ENCODE results near the gene ZCCHC14. TPM values are rescaled to one million over a fixed set of nuclear protein-coding genes. Genes with fewer than 3 reads are reported as not detected.
A peak's percentile ranks its signal among the peaks of the same experiment; 100 is the strongest.
"Not testable (repeated sequence)": the region's sequence is repeated elsewhere in the genome, so short reads cannot be mapped to it uniquely, and the experiment has no call there.

Gene ZCCHC14
- total and polyA plus RNA-seq, 2 of the 8 experiments (the other 6 are each of a cell fraction or from before 2014, with no cell fraction given), result 8.2 to 28.2 TPM

DNA sequence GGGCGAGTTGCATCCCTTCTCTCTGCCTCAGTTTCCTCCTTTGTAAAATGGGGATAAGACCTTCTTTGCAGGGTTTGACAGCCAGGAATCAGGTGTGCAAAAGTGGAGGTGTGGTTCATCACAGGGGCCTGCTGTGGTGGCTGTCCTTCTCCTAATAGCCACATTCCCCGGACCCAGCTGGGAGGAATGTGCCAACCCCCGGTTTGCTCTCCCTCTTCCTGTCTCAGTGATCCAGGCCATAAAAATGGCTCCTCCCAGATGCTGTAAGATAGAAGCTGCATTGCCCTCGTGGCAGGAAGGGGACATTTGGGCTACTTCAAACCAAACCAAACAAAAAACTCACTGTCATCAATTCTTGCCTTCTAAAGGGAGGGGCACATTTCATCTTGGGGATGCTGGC, 26.3 kb upstream of the ZCCHC14 start:
- peak; percentile 50; the same call in 1 of the 2 replicates for TF ChIP-seq TEAD4 (IDR thresholded peaks at IDR 0.05; ENCODE audit: low read depth, low read length)
- FAIRE-seq; H2AK5ac ChIP-seq (ENCODE audit: low read depth, low read length); H3K18ac ChIP-seq (ENCODE audit: extremely low read depth, low read length); H3K4me3 ChIP-seq (ENCODE audit: extremely low read depth in 1 of 4, insufficient read depth in 2 of 4, low read depth in 3 of 4, low read length in 4 of 4); H3K23me2 ChIP-seq (ENCODE audit: low read depth, low read length); H2BK15ac ChIP-seq (ENCODE audit: low read length); H3K27ac ChIP-seq (ENCODE audit: low read depth, low read length); H4K5ac ChIP-seq (ENCODE audit: insufficient read length, low read depth, low read length); H3K4me1 ChIP-seq (replicated peaks in 1 of 4; ENCODE audit: control insufficient read depth in 3 of 4, insufficient read depth in 4 of 4, low read length in 3 of 4); H3K79me1 ChIP-seq (ENCODE audit: low read depth, low read length); H3K23ac ChIP-seq (ENCODE audit: insufficient read length); H4K20me1 ChIP-seq (replicated peaks in 1 of 2; ENCODE audit: control insufficient read depth in 1 of 2, insufficient read depth in 2 of 2, low read length in 2 of 2); H3K56ac ChIP-seq (replicated peaks; ENCODE audit: insufficient read length, low read depth, low read length); H3K4me2 ChIP-seq (ENCODE audit: insufficient read depth in 1 of 2, low read depth in 2 of 2, low read length in 2 of 2); H3K27me3 ChIP-seq (replicated peaks in 1 of 4; ENCODE audit: control insufficient read depth in 3 of 4, extremely low read depth in 1 of 4, insufficient read depth in 3 of 4, low read length in 3 of 4); H2BK20ac ChIP-seq (ENCODE audit: low read length); H2BK120ac ChIP-seq (replicated peaks; ENCODE audit: low read depth, low read length); H3K14ac ChIP-seq (ENCODE audit: insufficient read length); H4K8ac ChIP-seq (ENCODE audit: extremely low read depth, insufficient read depth, low read length); H3K4ac ChIP-seq (replicated peaks; ENCODE audit: insufficient read length, low read depth, low read length); H4K91ac ChIP-seq (replicated peaks; ENCODE audit: insufficient read length, low read length); H3K79me2 ChIP-seq (ENCODE audit: control insufficient read depth in 1 of 2, insufficient read depth in 2 of 2, low read length in 2 of 2); H3K9ac ChIP-seq (replicated peaks in 1 of 4; ENCODE audit: extremely low read depth in 1 of 4, low read depth in 3 of 4, low read length in 3 of 4); POLR2A ChIA-PET (ENCODE audit: partially characterized antibody); H2AFZ ChIP-seq (ENCODE audit: low read length); H2BK12ac ChIP-seq (ENCODE audit: low read depth, low read length); H2BK5ac ChIP-seq (ENCODE audit: low read depth, low read length); DNase-seq (ENCODE audit: low read depth in 1 of 2, low spot score in 2 of 2); H3K36me3 ChIP-seq (ENCODE audit: control insufficient read depth in 2 of 4, insufficient read depth in 4 of 4, low read length in 3 of 4); H3K9me3 ChIP-seq (ENCODE audit: insufficient read depth in 2 of 2, low read depth in 1 of 2, low read length in 1 of 2): not testable (repeated sequence)
- 74% methylated on average over 4 of the region's 4 CpGs; no CpG with 5 or more reads in 1 of the 2 experiments for WGBS, 2 experiments (ENCODE audit: extremely low coverage in 1 of 2, insufficient coverage in 1 of 2, insufficient read length in 1 of 2, insufficient replicate concordance in 2 of 2, low coverage in 1 of 2, low lambda C conversion rate in 2 of 2, missing lambda C conversion rate in 1 of 2)
- CTCF ChIA-PET (ENCODE audit: partially characterized antibody), result interaction anchor here (1.2 to 3.5 kb wide), 2 partner anchors 16 to 52 kb away, joined by 3 to 11 read pairs; no protein-coding TSS in a partner anchor

DNA sequence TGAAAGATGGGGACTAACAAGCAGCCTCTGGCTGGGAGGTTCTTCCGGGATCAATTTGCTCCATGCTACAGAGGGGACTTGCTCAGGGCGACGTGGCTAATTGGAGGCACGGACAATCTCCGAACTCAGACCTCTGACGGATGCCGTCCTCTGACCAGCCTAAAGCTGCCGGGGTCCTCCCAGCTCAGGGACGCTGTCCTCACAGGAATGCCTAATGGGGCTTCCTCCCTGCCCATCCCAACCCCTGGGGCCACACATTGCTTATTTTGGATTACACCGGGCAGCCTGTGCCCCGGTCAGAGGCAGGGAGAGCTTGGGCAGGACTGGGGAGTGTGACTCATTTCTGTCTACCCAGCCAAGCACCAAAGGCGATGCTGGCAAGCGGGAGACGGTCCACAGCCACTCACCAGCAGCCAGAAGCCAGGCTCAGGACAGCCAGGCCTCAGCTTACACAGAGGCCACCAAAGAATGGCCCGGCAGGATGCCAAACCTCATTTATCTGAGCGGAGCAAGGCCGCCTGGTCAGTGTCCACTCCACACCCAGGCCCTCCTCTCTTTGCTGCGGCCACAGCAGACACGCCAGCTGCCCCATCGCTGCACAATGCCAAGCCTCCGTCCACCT, 25.7 kb upstream of the ZCCHC14 start:
- H3K14ac ChIP-seq (ENCODE audit: insufficient read length); H3K9me3 ChIP-seq (ENCODE audit: insufficient read depth in 2 of 2, low read depth in 1 of 2, low read length in 1 of 2); H3K4me3 ChIP-seq (ENCODE audit: extremely low read depth in 1 of 4, insufficient read depth in 2 of 4, low read depth in 3 of 4, low read length in 4 of 4); FAIRE-seq; H3K4ac ChIP-seq (replicated peaks; ENCODE audit: insufficient read length, low read depth, low read length); H2BK5ac ChIP-seq (ENCODE audit: low read depth, low read length); POLR2A ChIA-PET (ENCODE audit: partially characterized antibody); H2BK20ac ChIP-seq (ENCODE audit: low read length); H3K36me3 ChIP-seq (ENCODE audit: control insufficient read depth in 2 of 4, insufficient read depth in 4 of 4, low read length in 3 of 4); H3K79me2 ChIP-seq (ENCODE audit: control insufficient read depth in 1 of 2, insufficient read depth in 2 of 2, low read length in 2 of 2); H2AFZ ChIP-seq (ENCODE audit: low read length); H4K8ac ChIP-seq (ENCODE audit: extremely low read depth, insufficient read depth, low read length); H3K9ac ChIP-seq (replicated peaks in 1 of 4; ENCODE audit: extremely low read depth in 1 of 4, low read depth in 3 of 4, low read length in 3 of 4); H3K4me1 ChIP-seq (replicated peaks in 1 of 4; ENCODE audit: control insufficient read depth in 3 of 4, insufficient read depth in 4 of 4, low read length in 3 of 4); H2BK120ac ChIP-seq (replicated peaks; ENCODE audit: low read depth, low read length); H3K4me2 ChIP-seq (ENCODE audit: insufficient read depth in 1 of 2, low read depth in 2 of 2, low read length in 2 of 2); H3K79me1 ChIP-seq (ENCODE audit: low read depth, low read length); H3K23me2 ChIP-seq (ENCODE audit: low read depth, low read length); H2AK5ac ChIP-seq (ENCODE audit: low read depth, low read length); DNase-seq (ENCODE audit: low read depth in 1 of 2, low spot score in 2 of 2); H3K18ac ChIP-seq (ENCODE audit: extremely low read depth, low read length); H3K27me3 ChIP-seq (replicated peaks in 1 of 4; ENCODE audit: control insufficient read depth in 3 of 4, extremely low read depth in 1 of 4, insufficient read depth in 3 of 4, low read length in 3 of 4); H3K56ac ChIP-seq (replicated peaks; ENCODE audit: insufficient read length, low read depth, low read length); H3K23ac ChIP-seq (ENCODE audit: insufficient read length); H3K27ac ChIP-seq (ENCODE audit: low read depth, low read length); H2BK15ac ChIP-seq (ENCODE audit: low read length); H4K5ac ChIP-seq (ENCODE audit: insufficient read length, low read depth, low read length); H4K91ac ChIP-seq (replicated peaks; ENCODE audit: insufficient read length, low read length); H4K20me1 ChIP-seq (replicated peaks in 1 of 2; ENCODE audit: control insufficient read depth in 1 of 2, insufficient read depth in 2 of 2, low read length in 2 of 2); H2BK12ac ChIP-seq (ENCODE audit: low read depth, low read length): not testable (repeated sequence)
- CTCF ChIA-PET (ENCODE audit: partially characterized antibody), result interaction anchor here (0.7 to 3.5 kb wide), 2 partner anchors 20 to 53 kb away, joined by 3 to 11 read pairs; no protein-coding TSS in a partner anchor
- 91% methylated on average over 21 of the region's 21 CpGs; no CpG with 5 or more reads in 1 of the 2 experiments for WGBS, 2 experiments (ENCODE audit: extremely low coverage in 1 of 2, insufficient coverage in 1 of 2, insufficient read length in 1 of 2, insufficient replicate concordance in 2 of 2, low coverage in 1 of 2, low lambda C conversion rate in 2 of 2, missing lambda C conversion rate in 1 of 2)
